ENCODE data around the gene TNS3. TPM values are rescaled to one million over a fixed set of nuclear protein-coding genes. Genes with fewer than 3 reads are reported as not detected.

Gene TNS3
- total and polyA plus RNA-seq, 10 of the 15 experiments (the other 5 are each of a cell fraction or from before 2014, with no cell fraction given) = 0.27 to 2.7 (median 0.79) TPM

GRCh38 chr7:47529405-47529804 lies 52.5 kb downstream of the TNS3 start:
- no peak for FAIRE-seq
- SMC1A ChIA-PET (ENCODE audit: uncharacterized antibody, unreplicated experiment) = no interaction called here

GRCh38 chr7:47528471-47528870 lies 53.4 kb downstream of the TNS3 start:
- 12% methylated on average over 6 of the region's 6 CpGs for WGBS (ENCODE audit: insufficient coverage, insufficient replicate concordance, low lambda C conversion rate, missing lambda C conversion rate)
- H3K79me2 ChIP-seq (ENCODE audit: control insufficient read depth, insufficient read depth, low read length) = no peaks in the 10 kb centered on the region
- no peak for TF ChIP-seq STAT3 (IDR thresholded peaks at IDR 0.05; ENCODE audit: low read depth, low read length)
- no peak for TF ChIP-seq IRF3 (IDR thresholded peaks at IDR 0.05)
- no peak for TF ChIP-seq EZH2 (IDR thresholded peaks at IDR 0.05; ENCODE audit: borderline replicate concordance, control insufficient read depth, low read depth, low read length)
- no peak for TF ChIP-seq ZNF384 (IDR thresholded peaks at IDR 0.05; ENCODE audit: borderline replicate concordance, low read depth, low read length)
- TF ChIP-seq CTCF (IDR thresholded peaks at IDR 0.05 in 2 of 3, conservative IDR thresholded peaks at IDR 0.05 in 1 of 3; ENCODE audit: control insufficient read depth in 2 of 3, extremely low read depth in 1 of 3, insufficient read depth in 1 of 3, low read depth in 3 of 3, low read length in 3 of 3) = no peak
- TF ChIP-seq FOS (IDR thresholded peaks at IDR 0.05; ENCODE audit: borderline replicate concordance, extremely low read depth, insufficient read length) = no peak
- TF ChIP-seq NFYA (IDR thresholded peaks at IDR 0.05; ENCODE audit: borderline replicate concordance, low read depth, low read length) = no peak
- no peak for TF ChIP-seq ZBTB4 (CRISPR knock-in tag; IDR thresholded peaks at IDR 0.05)

More at GRCh38 chr7:47529405-47529804, 52.5 kb downstream of the TNS3 start:
- Histone ChIP-seq H3K9me3 (replicated peaks; ENCODE audit: control insufficient read depth, insufficient read depth, low read length) (no peaks in the 10 kb centered on the region), H3K4me3 (no peak overlapping the region), H3K4me2 (ENCODE audit: control insufficient read depth, insufficient read depth) (no peak overlapping the region), H2AFZ (ENCODE audit: control insufficient read depth, low read depth, low read length) (no peak overlapping the region), H3K9ac (ENCODE audit: control insufficient read depth, insufficient read depth, low read length) (no peak overlapping the region), H3K4me1 (ENCODE audit: control insufficient read depth, insufficient read depth, low read length) (no peaks in the 10 kb centered on the region), H3K36me3 (ENCODE audit: control insufficient read depth in 2 of 2, insufficient read depth in 2 of 2, low read length in 1 of 2) (no peaks in the 10 kb centered on the region), H3K27me3 (replicated peaks in 1 of 2; ENCODE audit: control insufficient read depth in 2 of 2, insufficient read depth in 2 of 2, low read length in 1 of 2) (no peaks in the 10 kb centered on the region), H4K20me1 (ENCODE audit: control insufficient read depth, insufficient read depth) (no peaks in the 10 kb centered on the region), H3K79me2 (ENCODE audit: control insufficient read depth, insufficient read depth, low read length) (no peaks in the 10 kb centered on the region), H3K27ac (ENCODE audit: control insufficient read depth, insufficient read depth) (no peak overlapping the region)
- no TSS peak for BruUV-seq (replicated peaks)
- POLR2A ChIA-PET = no interaction called here
- CTCF ChIA-PET = no interaction called here
- TF ChIP-seq TCF7 (IDR thresholded peaks at IDR 0.05; ENCODE audit: borderline replicate concordance) = no peak
- no peak for TF ChIP-seq YBX1 (IDR thresholded peaks at IDR 0.05)
- TF ChIP-seq NR2C2 (IDR thresholded peaks at IDR 0.05; ENCODE audit: borderline replicate concordance, control insufficient read depth, insufficient read length, low read depth) = no peak
- 93% methylated on average over 1 of the region's 1 CpG for WGBS (ENCODE audit: insufficient coverage, insufficient replicate concordance, low lambda C conversion rate, missing lambda C conversion rate)
- intact Hi-C loops (cut with micrococcal nuclease; ENCODE audit: unreplicated experiment) (no loop called here), in situ Hi-C loops (cut with MboI) (no loop called here)
- RAD21 ChIA-PET (ENCODE audit: unreplicated experiment) = no interaction called here
- ATAC-seq (no peak), DNase-seq (ENCODE audit: low read depth, low spot score) (no peak)

More at GRCh38 chr7:47528471-47528870, 53.4 kb downstream of the TNS3 start:
- H3K9me3 ChIP-seq (replicated peaks; ENCODE audit: control insufficient read depth, insufficient read depth, low read length) = no peaks in the 10 kb centered on the region
- no peak overlapping the region; the same call in 1 of the 2 replicates for H3K4me2 ChIP-seq (ENCODE audit: control insufficient read depth, insufficient read depth)
- in situ Hi-C loops (cut with MboI) = no loop called here
- ChIA-PET POLR2A (no interaction called here), CTCF (no interaction called here), SMC1A (ENCODE audit: uncharacterized antibody, unreplicated experiment) (no interaction called here), RAD21 (ENCODE audit: unreplicated experiment) (no interaction called here)
- H3K36me3 ChIP-seq (ENCODE audit: control insufficient read depth in 2 of 2, insufficient read depth in 2 of 2, low read length in 1 of 2) = no peaks in the 10 kb centered on the region
- no peaks in the 10 kb centered on the region for H3K27me3 ChIP-seq (replicated peaks in 1 of 2; ENCODE audit: control insufficient read depth in 2 of 2, insufficient read depth in 2 of 2, low read length in 1 of 2)
- no peak overlapping the region for H2AFZ ChIP-seq (ENCODE audit: control insufficient read depth, low read depth, low read length)
- H4K20me1 ChIP-seq (ENCODE audit: control insufficient read depth, insufficient read depth) = no peaks in the 10 kb centered on the region
- H3K4me1 ChIP-seq (ENCODE audit: control insufficient read depth, insufficient read depth, low read length) = no peaks in the 10 kb centered on the region
- DNase-seq (ENCODE audit: low read depth, low spot score) (no peak), FAIRE-seq (no peak), ATAC-seq (no peak)
- intact Hi-C loops (cut with micrococcal nuclease; ENCODE audit: unreplicated experiment) = no loop called here
- H3K4me3 ChIP-seq = 0 out of 2 replicates have a peak overlapping the region, but pooled peaks have one; percentile 9
- no peak overlapping the region for H3K9ac ChIP-seq (ENCODE audit: control insufficient read depth, insufficient read depth, low read length)
- no peak overlapping the region for H3K27ac ChIP-seq (ENCODE audit: control insufficient read depth, insufficient read depth)
- no TSS peak for BruUV-seq (replicated peaks)

Data from GM12878 (cell line).